Keratinocyte (primary cell): Measurements from ENCODE around the gene AGPS. TPM values are rescaled to one million over a fixed set of nuclear protein-coding genes. Genes with fewer than 3 reads are reported as not detected.
A peak's percentile ranks its signal among the peaks of the same experiment; 100 is the strongest.

Experiments used
- DNase-seq: peaks from one replicate; pipeline ENCODE4 v3.0.0-alpha.2; 2011; ENCODE audit warnings: low read depth, missing footprints, low spot score
- FAIRE-seq: peaks from 2 replicates; lab custom pipeline; 2011; peaks lifted over from hg19 to GRCh38; lab: Jason Lieb, UNC
- H2AFZ ChIP-seq: 2 replicates; pipeline ENCODE4 v1.6.0; 2012; ENCODE audit warnings: low read length, control low read depth, inconsistent platforms; ENCODE audit not compliant: control insufficient read depth
- H3K27ac ChIP-seq: 2 replicates; pipeline ENCODE4 v1.5.1; 2011; ENCODE audit warnings: low read length; ENCODE audit not compliant: control insufficient read depth, insufficient read depth
- H3K27me3 ChIP-seq: 3 replicates; pipeline ENCODE4 v1.6.0; 2011; ENCODE audit warnings: low read length; ENCODE audit not compliant: control insufficient read depth, insufficient read depth; ENCODE audit errors: extremely low read depth
- H3K36me3 ChIP-seq, 2 experiments: 2 replicates in 1 of 2; 3 replicates in 1 of 2; pipeline ENCODE4 v1.5.1; 2011; ENCODE audit warnings: low read length in 2 of 2, mild to moderate bottlenecking in 1 of 2; ENCODE audit not compliant: control insufficient read depth in 2 of 2, insufficient read depth in 2 of 2; ENCODE audit errors: extremely low read depth in 1 of 2
- H3K4me1 ChIP-seq: 3 replicates; pipeline ENCODE4 v1.5.1; 2011; ENCODE audit warnings: low read length; ENCODE audit not compliant: control insufficient read depth, insufficient read depth; ENCODE audit errors: extremely low read depth
- H3K4me2 ChIP-seq: 3 replicates; pipeline ENCODE4 v1.6.0; 2011; ENCODE audit warnings: low read depth, low read length; ENCODE audit not compliant: control insufficient read depth, insufficient read depth; ENCODE audit errors: extremely low read depth
- H3K4me3 ChIP-seq, 3 experiments: fragments of 200-600 bp in 1 of 3; sonication (generic) in 1 of 3; 2 replicates in 2 of 3; 3 replicates in 1 of 3; pipeline ENCODE4 v1.5.1; 2011 to 2016; ENCODE audit warnings: low read length in 3 of 3, mild to moderate bottlenecking in 3 of 3, control low read depth in 2 of 3, inconsistent platforms in 1 of 3, low read depth in 1 of 3, mixed read lengths in 1 of 3, mixed run types in 1 of 3, moderate library complexity in 1 of 3; ENCODE audit not compliant: control insufficient read depth in 2 of 3, insufficient read depth in 2 of 3; ENCODE audit errors: extremely low read depth in 1 of 3
- H3K79me2 ChIP-seq: 2 replicates; pipeline ENCODE4 v1.6.0; 2012; ENCODE audit warnings: low read length; ENCODE audit not compliant: control insufficient read depth, insufficient read depth
- H3K9ac ChIP-seq: 3 replicates; pipeline ENCODE4 v1.6.0; 2011; ENCODE audit warnings: low read length; ENCODE audit not compliant: control insufficient read depth, insufficient read depth; ENCODE audit errors: extremely low read depth
- H3K9me1 ChIP-seq: 3 replicates; pipeline ENCODE4 v1.6.0; 2011; ENCODE audit warnings: low read length; ENCODE audit not compliant: control insufficient read depth, insufficient read depth; ENCODE audit errors: extremely low read depth
- H3K9me3 ChIP-seq: 2 replicates; pipeline ENCODE4 v1.5.1; 2012; ENCODE audit warnings: low read depth, low read length; ENCODE audit not compliant: control insufficient read depth
- H4K20me1 ChIP-seq: 3 replicates; pipeline ENCODE4 v1.6.0; 2011; ENCODE audit warnings: low read length; ENCODE audit not compliant: control insufficient read depth, insufficient read depth; ENCODE audit errors: extremely low read depth
- CTCF ChIP-seq, 3 experiments: IDR thresholded peaks in 1 of 3; conservative IDR thresholded peaks in 1 of 3; optimal IDR thresholded peaks in 1 of 3; 2 replicates in 2 of 3; 3 replicates in 1 of 3; pipeline versions ENCODE3 to v1.5.1; 2011; ENCODE audit warnings: low read length in 3 of 3, mild to moderate bottlenecking in 3 of 3, moderate library complexity in 2 of 3, control low read depth in 1 of 3, inconsistent platforms in 1 of 3; ENCODE audit not compliant: insufficient read depth in 2 of 3; ENCODE audit errors: extremely low read depth in 1 of 3
- EZH2 ChIP-seq: IDR thresholded peaks from one replicate; pipeline ENCODE4 v1.6.1; 2012; ENCODE audit warnings: inconsistent platforms, mild to moderate bottlenecking, low read length, moderate library complexity
- dilution Hi-C: fragments of 300-500 bp; cut with MboI; formaldehyde crosslinking; loops from one replicate; pipeline ENCODE4 v1.7.0; 2020; ENCODE audit warnings: low sequenced_read_pairs; ENCODE audit not compliant: extremely low pct_ligation_motif_present
- polyA minus RNA-seq, 3 experiments: library from RNA; depleted of rRNA, polyadenylated mRNA; stranded (reverse); fragments of >200 nt; gene quantifications; 1 replicate in 1 of 3; 2 replicates in 1 of 3; 3 replicates in 1 of 3; pipeline ENCODE4 v1.2.3, GENCODE V29; 2011
- polyA plus RNA-seq, 5 experiments: library from polyadenylated mRNA; depleted of rRNA in 3 of 5; stranded (reverse) in 3 of 5; stranded (forward) in 1 of 5; unstranded in 1 of 5; fragments of >200 nt; gene quantifications; 1 replicate in 1 of 5; 2 replicates in 3 of 5; 3 replicates in 1 of 5; pipeline versions ENCODE4 v1.2.1 to v1.2.3, GENCODE V29; 2011 to 2012; ENCODE audit warnings: missing spikeins in 2 of 5, low read depth in 1 of 5, low replicate concordance in 1 of 5

AGPS gene
- polyA plus RNA-seq = 14.1 to 28.0 TPM (median 15.7 TPM) in 3 replicates
- polyA plus RNA-seq (2011; ENCODE audit: low read depth) = 41.7 TPM
- 11.8 and 23.3 TPM in 2 replicates for polyA plus RNA-seq (2011; cell fraction: cytosol; rRNA removed)
- 11.5 and 16.7 TPM in 2 replicates for polyA plus RNA-seq (2011; cell fraction: nucleus; rRNA removed)
- 13.3 and 22.0 TPM in 2 replicates for polyA plus RNA-seq (2012; ENCODE audit: low replicate concordance)
- polyA minus RNA-seq = 2.2 to 34.0 TPM (median 10.7 TPM) in 3 replicates
- 27.0 TPM for polyA minus RNA-seq (2011; cell fraction: cytosol; rRNA and poly(A)+ RNA removed)
- polyA minus RNA-seq (2011; cell fraction: nucleus; rRNA and poly(A)+ RNA removed) = 13.7 and 31.5 TPM in 2 replicates

GRCh38 chr2:177392373-177393202 lies at the start of gene AGPS:
Gene AGPS, plus strand, starts transcription at chr2:177392773. Its CDS starts 17 bp downstream, at chr2:177392790.
- FAIRE-seq (no peak), DNase-seq (no peak)
- TF ChIP-seq EZH2 (no peak), CTCF (optimal IDR thresholded peaks at IDR 0.05 in 1 of 3, IDR thresholded peaks at IDR 0.05 in 1 of 3, conservative IDR thresholded peaks at IDR 0.05 in 1 of 3; ENCODE audit: extremely low read depth in 1 of 3, insufficient read depth in 2 of 3, low read length in 3 of 3) (no peak)
- Histone ChIP-seq H3K9me3 (no peaks in the 10 kb centered on the region), H4K20me1 (no peaks in the 10 kb centered on the region), H3K9me1 (no peaks in the 10 kb centered on the region), H3K4me3 (peak within 1 kb of the TSS; percentile 82 to 86 (median 84)), H3K79me2 (peaks cover 36% of the 10 kb centered on the region), H2AFZ (peak within 1 kb of the TSS; percentile 91), H3K4me2 (peak within 1 kb of the TSS; percentile 93), H3K27me3 (no peaks in the 10 kb centered on the region), H3K4me1 (peaks cover 35% of the 10 kb centered on the region), H3K9ac (peak within 1 kb of the TSS; percentile 76), H3K27ac (peak within 1 kb of the TSS; percentile 52), H3K36me3 (no peaks in the 10 kb centered on the region)
- dilution Hi-C loops = no loop called here

- no peak for FAIRE-seq
- Histone ChIP-seq H4K20me1 (no peaks in the 10 kb centered on the region), H3K27ac (no peak overlapping the region), H3K4me2 (no peak overlapping the region), H3K9me3 (no peaks in the 10 kb centered on the region), H3K9me1 (no peaks in the 10 kb centered on the region), H3K36me3 (no peaks in the 10 kb centered on the region), H3K4me3 (no peak overlapping the region), H3K9ac (no peak overlapping the region), H3K79me2 (no peaks in the 10 kb centered on the region), H2AFZ (no peak overlapping the region), H3K27me3 (no peaks in the 10 kb centered on the region), H3K4me1 (no peaks in the 10 kb centered on the region)
- TF ChIP-seq EZH2 = no peak
- TF ChIP-seq CTCF (optimal IDR thresholded peaks at IDR 0.05 in 1 of 3, IDR thresholded peaks at IDR 0.05 in 1 of 3, conservative IDR thresholded peaks at IDR 0.05 in 1 of 3; ENCODE audit: extremely low read depth in 1 of 3, insufficient read depth in 2 of 3, low read length in 3 of 3) = no peak
- no peak for DNase-seq
- dilution Hi-C loops = no loop called here
Measured at GRCh38 chr2:177343773-177344172, 48.8 kb upstream of the AGPS start.
